Measurements from ENCODE around the gene ASTN2.
A peak's percentile ranks its signal among the peaks of the same experiment; 100 is the strongest.
"Not testable (repeated sequence)": the region's sequence is repeated elsewhere in the genome, so short reads cannot be mapped to it uniquely, and the experiment has no call there.

The ASTN2 gene

DNA sequence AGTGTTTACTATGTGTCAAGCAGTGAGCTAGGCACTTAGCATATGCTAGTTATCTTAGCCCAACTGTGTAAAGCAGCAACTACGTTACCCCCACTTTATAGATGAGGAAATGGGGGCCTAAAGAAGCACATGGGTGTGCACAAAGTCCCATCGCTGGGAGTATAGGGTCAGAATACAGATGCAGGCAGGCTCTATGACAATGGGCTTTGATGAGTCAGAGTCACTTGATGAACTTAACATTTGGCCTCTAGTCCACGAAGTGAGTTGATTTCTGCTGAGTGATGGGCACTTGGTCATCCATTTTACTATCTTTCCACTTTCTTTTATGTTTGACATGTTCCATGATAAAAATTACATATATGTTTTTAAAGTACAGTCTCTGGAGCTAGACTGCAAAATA is 523.4 kb downstream of the ASTN2 start:
- peak in 4 of 56 donors; percentile 0 to 14 (median 2) for DNase-seq

DNA sequence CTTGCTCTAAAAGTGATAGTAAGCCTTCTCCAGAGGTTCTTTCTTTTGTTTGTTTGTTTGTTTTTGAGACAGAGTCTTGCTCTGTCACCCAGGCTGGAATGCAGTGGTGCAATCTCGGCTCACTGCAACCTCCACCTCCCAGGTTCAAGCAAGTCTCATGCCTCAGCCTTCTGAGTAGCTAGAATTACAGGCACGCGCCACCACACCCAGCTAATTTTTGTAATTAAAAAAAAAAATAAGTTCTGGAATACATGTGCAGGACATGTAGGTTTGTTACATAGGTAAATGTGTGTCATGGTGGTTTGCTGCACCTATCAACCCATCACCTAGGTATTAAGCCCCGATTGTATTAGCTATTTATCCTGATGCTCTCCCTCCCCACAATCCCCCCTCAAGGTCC is 526.4 kb downstream of the ASTN2 start:
- not testable (repeated sequence) for DNase-seq

DNA sequence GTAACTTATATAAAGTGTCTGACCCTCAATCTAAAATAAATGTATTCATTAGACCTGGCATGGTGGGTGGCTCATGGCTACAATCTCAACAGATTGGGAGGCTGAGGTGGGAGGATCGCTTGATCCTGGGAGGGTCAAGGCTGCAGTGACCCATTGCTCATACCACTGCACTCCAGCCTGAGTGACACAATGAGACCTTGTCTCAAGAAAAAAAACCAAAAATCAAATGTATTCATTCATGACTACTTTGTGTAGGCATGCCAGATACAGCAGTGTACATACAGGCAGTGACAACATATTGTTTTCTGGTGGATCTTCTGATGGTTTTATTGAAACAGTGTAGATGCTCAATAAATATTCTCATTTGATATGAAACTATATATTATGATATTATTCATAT is 526.8 kb downstream of the ASTN2 start:
- no peak for DNase-seq

DNA sequence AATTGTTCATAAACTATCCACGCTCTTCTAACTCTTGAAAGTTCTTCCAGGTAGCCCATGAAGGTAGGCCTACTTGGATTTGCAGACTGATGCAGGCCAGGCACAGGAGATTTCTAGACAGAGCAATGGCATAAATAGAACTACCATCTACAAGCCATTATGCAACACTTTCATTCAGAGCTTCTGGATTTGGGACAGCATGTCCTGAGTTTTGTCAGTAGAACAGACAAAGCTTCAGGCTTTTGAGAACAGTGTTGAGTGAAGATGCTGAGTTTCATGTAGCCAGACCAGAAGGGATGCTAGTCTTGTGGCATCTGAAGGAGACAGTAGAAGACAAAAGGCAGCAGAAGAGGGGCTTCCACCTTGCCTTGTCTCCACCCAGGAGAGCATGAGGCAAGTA is 531.2 kb downstream of the ASTN2 start:
- DNase-seq, result no peak

DNA sequence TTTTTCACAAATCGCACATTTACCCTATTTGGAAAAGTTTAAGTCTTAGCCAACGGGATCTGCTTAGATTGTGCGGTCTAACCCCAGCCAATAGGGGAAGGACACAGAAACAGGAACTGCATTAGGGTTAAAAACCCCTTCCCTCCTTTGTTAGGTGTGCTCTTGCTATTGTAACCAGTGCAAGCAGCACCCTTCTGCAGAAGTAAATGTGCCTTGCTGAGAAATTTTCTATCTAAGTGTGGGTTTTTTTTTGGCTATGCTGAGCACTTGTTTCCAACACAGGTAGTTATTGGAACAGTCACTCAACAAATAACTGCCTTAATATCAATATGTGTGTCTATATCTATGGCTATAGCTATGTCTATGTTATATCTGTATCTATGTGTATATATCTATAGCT is 537.8 kb downstream of the ASTN2 start:
- no peak for DNase-seq

DNA sequence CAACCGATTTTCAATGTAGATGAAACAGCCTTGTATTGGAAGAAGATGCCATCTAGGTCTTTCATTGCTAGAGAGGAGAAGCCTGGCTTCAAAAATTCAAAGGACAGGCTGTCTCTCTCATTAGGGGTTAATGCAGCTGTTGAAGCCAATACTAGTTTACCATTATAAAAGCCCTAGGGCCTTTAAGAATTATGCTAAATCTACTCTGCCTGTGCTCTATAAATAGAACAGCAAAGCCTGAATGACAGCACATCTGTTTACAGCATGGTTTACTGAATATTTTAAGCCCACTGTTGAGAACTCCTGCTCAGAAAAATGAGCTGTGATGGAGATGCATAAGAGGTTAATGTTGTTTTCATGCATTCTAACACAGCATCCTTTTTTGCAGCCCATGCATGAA is 539.3 kb downstream of the ASTN2 start:
- DNase-seq, result no peak

DNA sequence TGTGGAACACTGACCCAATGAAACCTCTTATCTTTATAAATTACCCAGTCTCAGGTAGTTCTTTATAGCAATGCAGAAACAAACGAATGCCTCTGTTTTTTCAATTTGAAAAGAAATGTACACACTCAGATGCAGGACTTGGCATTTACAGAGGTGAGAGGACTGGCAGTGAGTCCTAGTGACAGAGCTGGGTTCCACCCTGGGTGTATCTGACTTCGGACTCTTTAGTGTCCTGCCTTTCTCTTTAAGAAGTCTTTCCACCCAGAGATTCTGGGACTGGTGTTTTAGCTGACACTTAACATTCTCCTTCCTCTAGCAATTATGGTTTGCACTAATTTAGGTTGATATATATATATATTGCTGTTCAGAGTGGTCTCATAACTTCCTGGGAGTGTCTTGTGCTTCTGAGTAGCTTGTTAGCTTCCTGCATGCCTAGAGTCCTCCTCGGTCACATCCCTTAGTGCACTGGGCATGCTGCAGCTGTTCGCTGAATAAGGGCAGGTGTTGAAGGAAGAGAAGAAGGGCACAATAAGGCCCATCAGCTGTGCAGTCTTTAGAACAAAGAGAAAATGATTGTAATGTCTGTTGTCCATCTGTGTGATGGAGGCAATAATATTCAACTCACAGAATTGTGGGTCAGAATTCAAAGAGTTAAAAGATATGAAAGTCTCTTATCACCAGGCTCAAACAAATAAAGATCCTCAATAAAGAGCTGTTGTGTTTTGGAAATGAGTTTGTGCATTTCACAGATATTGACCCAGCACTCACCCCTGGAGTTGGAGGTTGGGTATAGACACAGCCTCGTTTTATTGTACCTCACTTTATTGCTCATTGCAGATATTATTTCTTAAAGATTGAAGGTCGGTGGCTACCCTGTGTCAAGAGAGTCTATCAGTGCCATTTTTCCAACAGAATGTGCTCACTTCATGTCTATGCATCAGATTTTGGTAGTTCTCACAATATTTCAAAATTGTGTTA is 540.6 kb downstream of the ASTN2 start:
- DNase-seq, result no peak

DNA sequence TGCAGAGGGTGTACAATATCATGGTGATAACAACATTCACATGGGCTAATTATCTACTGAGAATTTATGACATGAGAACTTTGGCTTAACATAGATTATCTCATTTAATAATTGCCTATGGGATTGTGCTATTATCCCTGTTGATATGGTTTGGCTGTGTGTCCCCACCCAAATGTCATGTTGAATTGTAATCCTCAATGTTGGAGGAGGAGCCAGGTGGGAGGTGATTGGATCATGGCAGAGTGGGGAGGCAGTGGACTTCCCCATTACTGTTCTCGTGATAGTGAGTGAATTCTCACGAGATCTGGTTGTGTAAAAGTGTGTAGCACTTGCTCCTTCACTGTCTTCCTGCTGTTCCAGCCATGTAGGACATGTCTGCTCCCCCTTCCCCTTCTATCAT is 541.4 kb downstream of the ASTN2 start:
- DNase-seq, result no peak

DNA sequence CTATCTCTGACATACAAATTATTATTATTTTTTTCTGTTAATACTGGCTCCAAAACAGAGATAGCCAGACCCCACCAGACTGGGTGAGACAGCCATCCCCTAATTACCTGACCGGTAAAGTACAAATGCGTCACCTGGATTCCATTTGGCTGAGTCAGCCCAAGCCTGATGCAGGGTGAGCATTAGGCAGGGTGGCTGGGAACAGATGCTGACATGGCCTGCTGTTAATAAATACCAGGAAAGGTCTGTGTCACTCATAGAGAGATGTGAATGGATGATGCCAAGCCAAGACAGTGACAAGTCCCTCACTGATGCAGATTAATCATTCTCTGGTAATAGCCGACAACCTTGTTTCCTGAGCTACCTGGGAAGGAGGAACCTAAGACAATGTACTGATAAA is 544.3 kb downstream of the ASTN2 start:
- no peak for DNase-seq

DNA sequence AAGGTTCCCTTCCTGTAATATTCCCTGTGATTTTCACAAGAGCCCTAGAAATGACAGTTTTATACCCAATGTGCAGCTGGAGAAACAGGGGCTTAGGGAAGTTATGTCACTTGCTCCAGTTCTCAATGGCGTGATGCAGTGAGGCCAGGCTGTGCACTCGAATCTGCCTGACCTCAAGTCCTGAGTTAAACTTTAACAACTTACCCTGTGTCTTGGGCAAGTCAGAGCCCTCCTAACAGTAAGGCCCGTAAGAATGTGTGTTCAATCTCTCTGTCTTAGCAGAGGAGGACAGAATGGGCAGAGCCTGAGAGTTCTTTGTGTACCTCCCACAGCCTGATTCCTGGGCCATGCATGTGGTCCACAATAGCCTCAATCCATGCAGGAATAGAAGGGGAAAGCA is 546.7 kb downstream of the ASTN2 start:
- no peak for DNase-seq

DNA sequence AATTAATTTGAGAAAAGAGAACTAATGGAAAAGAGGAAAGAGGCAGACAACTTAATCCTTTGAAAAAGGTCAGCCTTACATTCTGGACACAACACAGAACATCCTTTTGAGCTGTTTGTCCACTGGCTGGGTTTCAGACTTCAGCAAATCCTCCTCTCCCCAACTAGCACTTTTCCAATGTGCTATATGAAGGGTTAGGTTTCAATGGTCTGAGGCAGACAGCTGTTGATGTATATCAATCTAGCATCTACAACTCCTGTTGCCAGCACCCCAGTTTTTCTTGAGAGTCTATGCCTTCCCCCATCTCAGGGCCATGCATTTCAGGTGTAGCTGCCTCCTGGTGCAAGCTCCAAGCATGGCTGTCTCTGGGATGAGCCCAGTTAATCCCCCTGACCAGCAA is 553.5 kb downstream of the ASTN2 start:
- no peak for DNase-seq

DNA sequence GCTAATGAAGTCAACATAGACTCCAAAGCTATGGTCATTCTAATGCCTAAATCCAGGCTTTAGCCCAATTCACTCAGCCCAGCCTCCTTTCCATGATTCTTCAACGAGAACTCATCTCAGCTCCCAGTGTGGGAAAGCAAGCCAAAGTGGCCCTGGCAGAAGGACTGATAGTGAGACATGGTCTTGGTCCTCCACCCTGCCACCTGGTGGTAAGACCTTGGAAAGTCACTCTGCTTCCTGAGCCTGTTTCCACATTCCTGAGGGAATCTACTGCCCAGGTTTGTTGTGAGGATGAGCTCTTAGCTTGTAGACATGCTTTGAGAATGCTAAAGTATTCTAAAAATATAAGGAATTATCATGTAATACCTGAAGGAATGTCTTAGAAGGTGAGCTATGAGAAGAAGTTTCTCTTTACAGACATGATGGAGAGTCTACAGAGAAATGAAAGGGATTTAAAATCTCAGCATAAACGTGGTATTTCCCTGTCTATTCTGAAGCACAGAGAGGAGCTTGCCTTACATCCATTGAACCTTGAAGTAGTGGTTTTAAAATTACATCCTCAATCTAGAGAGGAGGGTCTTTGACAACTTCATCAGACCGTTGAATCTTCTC is 554.2 kb downstream of the ASTN2 start:
- peak in 48 of 56 donors; percentile 1 to 65 (median 15) for DNase-seq

DNA sequence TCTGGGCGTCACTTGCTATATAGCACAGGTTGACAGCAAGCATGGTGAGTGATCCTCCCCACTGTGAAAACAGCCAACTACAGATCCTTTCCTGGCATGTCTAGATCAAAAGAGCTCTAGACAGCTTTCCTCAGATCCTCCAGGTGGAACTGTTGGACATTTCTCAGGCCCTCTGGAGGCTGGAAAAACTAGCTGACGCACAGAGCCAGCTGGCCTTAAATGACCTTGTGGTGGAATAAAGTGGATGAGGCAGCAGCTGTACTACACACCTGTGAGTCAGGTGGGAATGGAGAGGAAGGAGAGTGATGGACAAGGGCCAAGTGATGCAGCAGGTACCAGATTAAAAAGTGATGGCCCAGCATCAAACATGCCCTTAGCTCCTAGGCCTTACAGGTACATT is 555.1 kb downstream of the ASTN2 start:
- no peak for DNase-seq

DNA sequence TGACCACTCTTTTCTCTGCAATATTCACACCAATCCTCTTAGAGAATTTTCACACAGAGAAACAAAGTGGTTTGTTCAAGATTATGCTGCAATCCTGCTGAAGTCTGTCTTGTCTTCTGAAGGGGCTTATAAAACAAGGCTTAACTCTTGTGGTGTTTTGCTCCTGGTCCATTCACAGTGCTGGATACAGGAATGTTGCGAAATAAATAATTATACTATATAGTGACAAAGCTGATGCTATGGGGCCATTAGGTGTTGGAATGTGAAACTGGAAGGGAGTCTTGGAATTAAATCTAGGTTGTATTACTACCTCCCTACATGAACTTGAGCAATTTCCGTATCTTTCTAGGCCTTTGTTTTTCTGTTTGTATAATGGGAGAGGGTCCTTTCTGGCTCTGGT is 557.5 kb downstream of the ASTN2 start:
- no peak for DNase-seq

DNA sequence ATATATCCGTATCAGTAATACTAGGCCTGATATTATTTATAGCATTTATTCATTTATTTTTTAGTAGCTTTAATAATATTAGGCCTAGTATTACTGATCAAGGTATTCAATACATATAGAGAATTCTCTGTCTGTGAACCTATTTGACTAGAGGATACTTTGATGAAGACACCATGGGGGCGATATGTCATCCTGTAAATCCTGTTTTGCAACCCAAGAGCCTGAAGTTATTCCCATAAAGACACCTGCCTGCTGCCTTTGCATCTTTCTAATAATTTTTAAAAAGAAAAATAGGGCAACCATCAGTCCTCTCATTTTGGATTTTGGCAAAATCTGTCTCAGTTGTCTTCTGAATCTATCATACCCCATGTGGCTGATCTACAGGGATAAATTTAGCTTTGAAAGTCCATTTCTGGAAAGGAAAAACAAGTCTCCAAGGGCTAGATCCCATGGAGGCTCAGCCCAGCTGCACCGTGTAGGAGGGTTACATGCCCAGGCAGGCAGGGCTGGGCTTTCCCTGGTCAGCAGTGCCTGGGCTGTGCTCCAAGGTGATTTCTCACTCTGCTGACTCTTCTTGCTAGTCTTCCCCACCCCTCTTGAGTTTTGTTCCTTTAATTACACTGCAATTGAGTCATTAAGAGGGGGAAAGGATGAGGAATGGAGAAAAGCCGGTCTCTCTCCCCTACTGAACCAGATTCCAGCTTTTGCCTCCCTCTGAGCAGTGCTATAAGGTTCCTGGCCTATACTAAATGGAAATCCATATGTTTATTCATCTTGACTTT is 558.8 kb downstream of the ASTN2 start:
- DNase-seq, result peak in 6 of 56 donors; percentile 1 to 15 (median 5)

DNA sequence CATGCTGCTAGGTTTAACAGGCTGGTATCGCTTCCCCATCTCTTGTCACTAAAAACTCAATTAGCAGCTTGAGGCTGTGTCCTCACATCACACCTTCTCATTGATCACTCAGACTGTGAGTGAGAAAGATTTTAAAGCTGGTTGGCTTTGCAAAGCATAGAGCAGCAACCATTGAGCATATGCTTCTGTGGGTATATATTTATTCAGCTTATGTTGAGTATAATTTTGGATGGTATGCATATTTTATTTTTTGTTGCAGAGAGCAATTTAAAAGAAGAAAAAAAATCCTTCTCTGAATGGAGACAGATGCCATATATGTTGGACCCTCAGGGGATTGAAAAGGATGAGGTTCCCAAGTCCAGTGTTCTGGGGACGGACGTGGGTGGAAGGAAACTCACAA is 565.1 kb downstream of the ASTN2 start:
- no peak for DNase-seq

DNA sequence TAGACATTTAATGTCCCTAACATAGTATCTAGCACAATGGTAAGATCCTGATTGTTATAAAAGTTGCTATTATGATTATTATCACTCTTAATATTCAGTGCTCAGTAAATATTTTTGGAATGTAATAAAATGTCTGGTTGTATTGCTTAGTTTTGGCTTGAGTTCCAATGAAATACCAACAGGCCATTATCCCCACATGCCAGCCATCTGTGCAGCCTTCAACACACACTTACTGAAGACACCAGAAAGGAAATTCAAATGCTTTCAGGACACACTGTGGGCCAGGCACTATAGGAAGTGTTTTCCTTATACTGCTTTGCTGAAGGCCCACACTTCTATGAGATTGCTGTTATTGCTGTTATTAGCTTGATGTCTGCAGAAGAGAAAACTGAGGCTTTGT is 570.2 kb downstream of the ASTN2 start:
- no peak for DNase-seq

DNA sequence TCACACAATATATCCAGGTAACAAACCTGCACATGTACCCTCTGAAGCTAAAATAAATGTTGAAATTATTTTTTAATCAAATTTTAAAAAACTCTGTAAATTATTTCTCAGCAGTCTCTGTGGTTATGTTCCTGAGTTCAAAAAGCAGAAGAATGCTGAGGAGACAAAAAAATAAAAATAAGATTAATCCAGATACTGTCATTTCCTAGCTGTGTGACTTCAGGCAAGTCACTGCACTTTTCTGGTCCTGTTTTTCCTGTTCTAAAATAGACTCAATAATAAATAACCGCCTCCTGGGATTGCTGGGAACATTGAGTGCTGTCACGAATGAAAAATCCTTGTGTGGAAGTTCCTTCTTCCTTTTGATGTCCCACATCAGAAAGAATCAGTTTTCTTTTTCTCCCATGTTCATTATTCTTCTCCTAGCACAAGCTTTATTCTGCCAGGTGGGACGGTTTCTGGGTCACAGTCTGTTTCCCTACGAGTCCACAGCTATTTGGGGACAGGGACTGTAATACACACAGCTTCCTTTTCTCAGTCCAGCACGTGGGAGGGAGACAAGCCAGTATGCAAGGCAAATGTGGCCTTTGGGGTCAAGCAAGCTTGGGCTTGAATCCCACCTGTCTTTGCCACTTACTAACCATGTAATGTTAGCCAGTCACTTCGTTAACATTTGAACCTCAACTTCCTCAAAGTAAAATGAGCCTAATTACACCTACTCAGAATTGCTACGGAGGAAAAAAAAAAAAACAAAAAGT is 570.8 kb downstream of the ASTN2 start:
- no peak for DNase-seq

DNA sequence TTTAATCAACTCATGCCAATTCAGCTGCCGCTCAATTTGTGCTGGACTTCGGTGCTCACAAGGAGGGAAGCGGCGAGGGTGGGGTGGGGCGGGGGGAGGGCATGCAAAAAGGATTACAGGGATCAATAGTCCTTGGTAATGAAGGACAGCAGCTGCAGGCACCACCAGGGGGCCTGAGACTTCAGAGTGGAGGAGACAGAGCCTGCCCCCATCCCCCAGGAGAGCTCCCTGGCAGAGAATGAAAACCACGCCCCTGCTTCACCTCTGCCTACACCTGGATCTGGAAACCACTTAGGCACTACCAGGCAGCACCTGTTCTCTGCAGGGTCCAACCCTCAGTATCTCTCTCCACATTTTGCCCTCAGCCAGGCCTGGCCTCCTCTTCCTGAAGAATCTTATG is 572.2 kb downstream of the ASTN2 start:
- no peak for DNase-seq

DNA sequence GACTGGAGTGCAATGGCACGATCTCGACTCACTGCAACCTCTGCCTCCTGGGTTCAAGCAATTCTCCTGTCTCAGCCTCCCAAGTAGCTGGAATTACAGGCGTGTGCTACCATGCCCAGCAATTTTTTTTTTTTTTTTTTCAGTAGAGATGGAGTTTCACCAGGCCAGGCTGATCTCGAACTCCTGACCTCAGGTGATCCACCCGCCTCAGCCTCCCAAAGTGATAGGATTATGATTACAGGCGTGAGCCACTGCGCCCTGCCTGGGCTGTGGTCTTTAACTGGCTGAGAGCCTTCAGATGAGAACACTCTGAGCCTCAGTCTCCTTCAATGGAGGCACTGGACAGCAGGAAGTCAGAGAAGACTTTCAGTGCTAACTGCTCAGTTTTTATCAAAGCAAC is 576.4 kb downstream of the ASTN2 start:
- not testable (repeated sequence) for DNase-seq
